AG04449 (cell line): Measurements from ENCODE around the gene PDX1.

Experiments used
- CTCF ChIA-PET: fragments of 350-600 bp; formaldehyde crosslinking; extraction: SDS; loops from one replicate; lab custom pipeline; 2021; ENCODE audit warnings: antibody characterized with exemption; lab: Yijun Ruan, JAX
- POLR2A ChIA-PET: fragments of 400-600, 350-600 bp; formaldehyde crosslinking; extraction: SDS; loops from one replicate; lab custom pipeline; 2020; ENCODE audit warnings: antibody characterized with exemption, inconsistent platforms; lab: Yijun Ruan, JAX
- DNase-seq: peaks from one replicate; pipeline ENCODE4 v3.0.0-alpha.2; 2010; ENCODE audit warnings: low read depth, low spot score
- H3K4me3 ChIP-seq: 2 replicates; pipeline ENCODE4 v1.5.1; 2011; ENCODE audit warnings: low read depth, mild to moderate bottlenecking, control low read depth, low read length
- CTCF ChIP-seq: IDR thresholded peaks from one replicate; pipeline ENCODE4 v1.5.1; 2011; ENCODE audit warnings: mild to moderate bottlenecking, moderate library complexity, low read length, control low read depth, inconsistent platforms; ENCODE audit not compliant: insufficient read depth; ENCODE audit errors: missing control alignments

The PDX1 gene

GRCh38 chr13:27921421-27921960 lies 1.7 kb downstream of the PDX1 start:
- H3K4me3 ChIP-seq = peak overlapping the region; percentile 32
- TF ChIP-seq CTCF = no peak
- no peak for DNase-seq
- CTCF ChIA-PET = interaction anchor here (1.3 to 1.9 kb wide), 2 partner anchors 32 to 35 kb away, joined by 3 to 10 read pairs; no protein-coding TSS in a partner anchor
- POLR2A ChIA-PET = interaction anchor here (1.1 kb wide), 1 partner anchor 50 kb away, joined by 3 read pairs; no protein-coding TSS in a partner anchor

- no peak overlapping the region for H3K4me3 ChIP-seq
- no peak for TF ChIP-seq CTCF
- POLR2A ChIA-PET = no interaction called here
- CTCF ChIA-PET = interaction anchor here (1.9 kb wide), 1 partner anchor 32 kb away, joined by 10 read pairs; no protein-coding TSS in a partner anchor
- no peak for DNase-seq
Observed at GRCh38 chr13:27921961-27922882, 2.4 kb downstream of the PDX1 start.

- TF ChIP-seq CTCF = no peak
- ChIA-PET POLR2A (no interaction called here), CTCF (no interaction called here)
- no peak overlapping the region for H3K4me3 ChIP-seq
- no peak for DNase-seq
Observed at GRCh38 chr13:27922883-27923612, 3.2 kb downstream of the PDX1 start.

- ChIA-PET CTCF (no interaction called here), POLR2A (no interaction called here)
- H3K4me3 ChIP-seq = no peak overlapping the region
- no peak for DNase-seq
- TF ChIP-seq CTCF = no peak
Observed at GRCh38 chr13:27923794-27924528, 4.2 kb downstream of the PDX1 start.

- ChIA-PET POLR2A (no interaction called here), CTCF (no interaction called here)
- DNase-seq = no peak
- H3K4me3 ChIP-seq = no peak overlapping the region
- no peak for TF ChIP-seq CTCF
Observed at GRCh38 chr13:27924529-27925141, 4.8 kb downstream of the PDX1 start.
